ENCODE results near the gene RSAD1.
"Not testable (repeated sequence)": the region's sequence is repeated elsewhere in the genome, so short reads cannot be mapped to it uniquely, and the experiment has no call there.

RSAD1 gene

GRCh38 chr17:50473901-50474300 lies 4.8 kb upstream of the RSAD1 start:
- DNase-seq = no peak

GRCh38 chr17:50474523-50474922 lies 4.1 kb upstream of the RSAD1 start:
- no peak for DNase-seq

- no peak for DNase-seq
These were observed 3.3 kb upstream of the RSAD1 start for GRCh38 chr17:50475362-50475761.

GRCh38 chr17:50475775-50476544 lies 2.7 kb upstream of the RSAD1 start:
- DNase-seq = not testable (repeated sequence)

DNA sequence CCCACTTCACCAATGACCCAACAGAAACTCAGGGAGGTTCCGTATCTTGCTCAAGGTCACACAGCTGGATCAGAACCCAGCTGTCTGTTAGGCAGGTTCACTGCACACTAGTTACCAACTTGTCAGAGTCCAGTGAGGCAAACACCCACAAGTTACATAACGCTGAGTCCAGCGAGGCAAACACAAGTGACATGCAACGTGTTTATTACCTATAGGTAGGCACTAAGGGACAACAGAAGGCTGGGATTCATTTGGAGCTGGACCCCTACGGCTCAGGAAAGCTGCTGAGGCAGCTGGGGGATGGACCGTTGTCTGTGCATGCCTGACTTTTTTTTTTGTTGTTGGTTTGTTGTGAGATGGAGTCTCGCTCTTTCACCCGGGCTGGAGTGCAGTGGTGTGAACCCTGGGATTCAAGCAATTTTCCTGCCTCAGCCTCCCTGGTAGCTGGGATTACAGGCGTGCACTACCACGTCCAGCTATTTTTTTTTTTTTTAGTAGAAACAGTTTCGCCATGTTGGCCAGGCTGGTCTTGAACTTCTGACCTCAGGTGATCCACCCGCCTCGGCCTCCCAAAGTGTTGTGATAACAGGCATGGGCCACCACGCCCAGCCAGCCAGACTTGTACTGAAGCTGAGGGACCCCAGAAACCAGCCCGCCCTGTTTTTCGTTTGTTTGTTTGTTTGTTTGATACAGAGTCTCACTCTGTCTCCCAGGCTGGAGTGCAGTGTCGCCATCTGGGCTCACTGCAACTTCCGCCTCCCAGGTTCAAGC lies 1.9 kb upstream of the RSAD1 start:
- no peak for DNase-seq

- no peak for DNase-seq
These were observed 684 bp upstream of the RSAD1 start for GRCh38 chr17:50477976-50478375.

DNA sequence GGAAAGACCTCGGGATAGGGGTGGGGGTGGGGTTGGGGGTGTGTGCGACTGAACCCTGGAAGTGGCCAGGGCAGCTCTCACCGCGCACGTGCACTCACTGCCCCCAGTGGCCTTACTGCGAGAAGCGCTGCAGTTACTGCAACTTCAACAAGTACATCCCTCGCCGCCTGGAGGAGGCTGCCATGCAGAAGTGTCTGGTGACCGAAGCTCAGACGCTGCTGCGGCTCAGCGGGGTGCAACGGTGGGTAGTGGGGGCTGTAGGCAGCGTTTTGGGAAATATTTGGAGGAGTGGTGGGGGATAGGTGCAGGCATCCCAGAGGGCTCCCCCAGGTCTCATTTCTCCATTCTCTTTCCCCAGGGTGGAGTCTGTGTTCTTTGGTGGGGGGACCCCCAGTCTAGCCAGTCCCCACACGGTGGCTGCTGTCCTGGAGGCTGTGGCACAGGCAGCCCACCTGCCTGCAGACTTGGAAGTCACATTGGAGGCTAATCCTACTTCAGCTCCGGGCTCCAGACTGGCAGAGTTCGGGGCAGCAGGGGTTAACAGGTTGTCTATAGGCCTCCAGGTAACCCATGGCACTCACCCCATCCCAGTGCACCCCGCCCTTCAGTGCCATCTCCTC lies 972 bp downstream of the RSAD1 start:
- peak; percentile 71 to 87 for DNase-seq

DNA sequence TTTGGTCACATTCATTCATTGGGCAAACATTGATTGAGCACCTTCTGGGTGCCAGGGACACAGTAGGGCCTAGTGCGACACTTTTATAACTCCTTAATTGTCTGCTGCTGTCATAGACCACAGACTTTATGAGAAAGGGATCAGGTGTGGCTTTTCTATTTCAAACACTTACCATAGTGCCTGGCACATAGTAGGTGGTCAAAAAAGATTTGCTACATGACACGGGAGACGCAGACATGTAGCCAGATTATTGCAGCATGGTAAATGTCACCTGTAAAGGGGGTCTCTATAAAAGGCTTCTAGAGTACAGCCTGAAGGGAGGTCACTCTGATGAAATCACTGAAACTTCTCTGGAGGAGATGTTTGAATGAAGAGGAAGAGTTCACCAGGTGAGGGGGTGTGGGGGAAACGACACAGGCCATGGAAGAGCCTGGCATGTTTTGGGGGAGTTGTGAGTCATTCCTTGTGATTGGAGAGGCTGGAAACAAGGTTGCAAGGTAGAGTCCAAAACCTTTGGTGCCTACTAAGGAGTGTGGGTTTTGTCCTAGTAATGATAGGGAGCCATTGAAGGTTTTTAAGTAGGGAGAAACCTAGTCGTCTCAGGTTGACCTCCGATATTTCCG lies 1.6 kb downstream of the RSAD1 start:
- DNase-seq = no peak

GRCh38 chr17:50480854-50481490 lies 2.3 kb downstream of the RSAD1 start:
- no peak for DNase-seq

- DNase-seq = peak in 1 of 2 experiments; percentile 66
These were observed 3.0 kb downstream of the RSAD1 start for GRCh38 chr17:50481648-50482047.

DNA sequence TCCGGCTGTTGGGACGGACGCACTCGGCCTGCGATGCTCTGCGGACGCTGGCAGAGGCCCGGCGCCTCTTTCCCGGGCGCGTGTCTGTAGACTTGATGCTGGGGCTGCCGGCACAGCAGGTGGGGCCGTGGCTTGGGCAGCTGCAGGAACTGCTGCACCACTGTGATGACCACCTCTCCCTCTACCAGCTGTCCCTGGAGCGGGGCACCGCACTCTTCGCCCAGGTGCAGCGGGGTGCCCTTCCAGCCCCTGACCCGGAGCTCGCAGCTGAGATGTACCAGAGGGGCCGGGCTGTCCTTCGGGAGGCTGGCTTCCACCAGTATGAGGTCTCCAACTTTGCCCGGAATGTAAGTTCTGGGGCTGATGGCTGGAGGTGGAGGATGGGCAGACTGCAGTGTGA lies 3.5 kb downstream of the RSAD1 start:
- peak; percentile 39 to 66 for DNase-seq

GRCh38 chr17:50482516-50482915 lies 3.9 kb downstream of the RSAD1 start:
- peak; percentile 86 to 89 for DNase-seq

DNA sequence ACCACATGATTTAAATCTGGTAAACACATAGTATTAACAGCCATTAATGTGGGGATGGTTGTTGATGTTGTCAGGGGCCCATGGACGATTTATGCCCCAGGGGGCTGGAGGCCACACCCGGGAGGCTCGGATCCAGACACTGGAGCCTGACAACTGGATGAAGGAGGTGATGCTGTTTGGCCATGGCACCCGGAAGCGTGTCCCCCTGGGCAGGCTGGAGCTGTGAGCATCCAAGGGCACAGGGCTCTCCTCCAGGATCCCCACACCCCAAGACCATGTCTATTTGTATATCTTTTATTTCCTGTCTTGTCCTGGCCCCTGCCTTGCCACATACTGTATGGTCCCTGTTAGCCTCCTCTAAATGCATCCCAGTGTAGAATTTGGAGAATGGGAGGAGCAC lies 4.6 kb downstream of the RSAD1 start:
- no peak for DNase-seq

GRCh38 chr17:50484386-50485155 lies 5.9 kb downstream of the RSAD1 start:
- no peak for DNase-seq

GRCh38 chr17:50487213-50488096 lies 8.8 kb downstream of the RSAD1 start:
- DNase-seq = no peak

DNA sequence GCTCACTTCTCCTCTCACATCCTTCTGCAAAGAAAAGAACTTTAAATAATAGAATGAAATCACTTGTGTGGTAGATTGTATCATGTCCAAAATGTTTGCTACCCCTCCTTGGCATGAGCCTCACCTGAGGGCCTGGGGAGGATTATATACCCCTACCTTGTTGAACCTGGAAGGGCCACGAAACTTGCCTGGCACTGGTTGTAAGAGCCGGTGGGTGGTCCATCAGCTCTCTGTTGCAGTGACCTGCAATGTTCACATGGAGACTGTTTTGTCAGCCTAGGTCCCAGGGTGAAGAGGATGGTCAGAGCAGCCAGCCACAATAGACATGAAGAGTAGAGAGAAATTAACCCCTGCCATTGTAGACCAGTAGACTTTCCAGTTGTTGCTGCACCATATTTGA lies 10.2 kb downstream of the RSAD1 start:
- DNase-seq = no peak

DNA sequence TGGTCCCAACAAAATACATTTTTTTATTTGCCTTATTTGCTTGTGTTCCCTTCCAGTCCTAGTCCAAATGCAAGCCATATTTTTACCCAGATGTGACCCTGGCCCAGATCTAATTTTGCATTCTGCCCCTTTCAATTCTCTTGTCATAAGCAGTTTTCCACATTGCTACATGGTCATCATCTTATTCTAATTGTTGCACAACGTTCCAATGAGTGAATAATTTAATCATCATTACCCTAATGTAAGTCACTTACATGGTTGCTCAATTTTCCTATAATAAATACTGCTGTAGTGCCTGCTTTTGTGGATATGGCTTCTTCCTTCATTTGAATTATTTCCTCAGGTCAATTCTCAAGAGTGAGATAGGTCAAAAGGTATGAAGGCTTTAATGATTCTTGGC lies 12.8 kb downstream of the RSAD1 start:
- no peak for DNase-seq

DNA sequence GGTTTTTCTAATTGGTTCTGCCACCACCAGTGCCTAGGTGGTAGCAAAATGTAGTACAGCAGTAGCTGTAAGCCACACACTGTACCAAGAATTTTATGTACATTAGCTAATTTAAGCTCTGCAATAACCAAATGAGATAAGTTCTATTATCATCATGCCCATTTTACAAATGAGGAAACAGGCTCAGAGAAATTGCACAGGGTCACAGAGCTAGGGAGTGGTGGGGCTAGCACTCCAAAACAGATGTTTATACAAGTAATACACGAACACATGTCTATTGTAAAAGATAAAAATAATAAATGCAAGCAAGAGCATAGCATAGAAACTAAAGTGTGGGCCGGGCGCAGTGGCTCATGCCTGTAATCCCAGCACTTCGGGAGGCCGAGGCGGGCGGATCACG lies 13.6 kb downstream of the RSAD1 start:
- DNase-seq = no peak

- DNase-seq = no peak
These were observed 15.1 kb downstream of the RSAD1 start for GRCh38 chr17:50493744-50494143.

DNA sequence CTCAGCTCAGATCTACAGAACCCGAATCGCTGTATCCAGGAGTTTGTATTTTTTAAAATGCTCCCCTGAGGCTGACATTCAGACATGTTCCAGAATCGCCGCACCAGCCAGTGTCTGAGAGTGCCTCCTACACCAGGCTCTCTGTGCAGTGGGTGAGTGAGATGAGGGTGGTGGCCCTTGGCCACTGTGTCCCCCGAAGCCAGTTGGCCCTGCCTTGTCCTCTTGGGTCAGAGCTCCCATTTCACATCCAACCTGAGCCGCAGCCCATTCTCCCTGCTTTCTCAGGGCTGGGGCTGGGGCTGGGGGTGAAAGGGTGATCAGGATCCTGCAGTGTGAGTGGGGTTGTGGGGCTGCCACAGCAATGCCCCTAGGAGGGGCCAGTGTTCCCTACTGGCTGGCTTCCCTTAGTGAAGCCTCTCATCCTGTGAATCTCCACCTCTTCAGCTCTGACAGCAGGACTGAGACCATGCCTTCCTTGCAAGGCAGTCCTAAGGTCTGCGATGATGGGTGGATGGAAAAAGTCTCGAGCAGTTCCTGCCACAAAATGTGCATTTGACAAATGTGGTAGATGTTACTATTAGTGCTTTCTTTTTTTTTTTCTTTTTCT lies 16.7 kb downstream of the RSAD1 start:
- DNase-seq = no peak

- DNase-seq = no peak
These were observed 17.3 kb downstream of the RSAD1 start for GRCh38 chr17:50495918-50496317.
